Vagina (tissue), 2 donors: ENCODE results near the gene NOSTRIN. TPM values are rescaled to one million over a fixed set of nuclear protein-coding genes. Genes with fewer than 3 reads are reported as not detected.
"Not testable (repeated sequence)": the region's sequence is repeated elsewhere in the genome, so short reads cannot be mapped to it uniquely, and the experiment has no call there.

Source experiments
- DNase-seq, 2 donors: peaks; one replicate each; pipeline ENCODE4 v3.0.0-alpha.2; 2017; ENCODE audit errors: extremely low spot score in 2 of 2
- H3K27ac ChIP-seq: fragments of 200-600 bp; sonication (generic); one replicate; pipeline ENCODE4 v1.5.1; 2019
- H3K27me3 ChIP-seq: fragments of 200-600 bp; sonication (generic); one replicate; pipeline ENCODE4 v1.5.1; 2019
- H3K36me3 ChIP-seq, 2 donors: fragments of 200-600 bp; sonication (generic); one replicate each; pipeline ENCODE4 v1.5.1; 2017 to 2019
- H3K4me1 ChIP-seq: fragments of 200-600 bp; sonication (generic); one replicate; pipeline ENCODE4 v1.5.1; 2019
- H3K4me3 ChIP-seq, 2 donors: fragments of 200-600 bp; sonication (generic); 1 replicate in 1 of 2; 2 replicates in 1 of 2; pipeline ENCODE4 v1.5.1; 2016 to 2019
- H3K9me3 ChIP-seq: fragments of 200-600 bp; sonication (generic); one replicate; pipeline ENCODE4 v1.5.1; 2019
- CTCF ChIP-seq, 3 experiments: fragments of 450-650 bp in 2 of 3; fragments of 200-600 bp in 1 of 3; sonication (generic) in 1 of 3; IDR thresholded peaks; one replicate each; pipeline ENCODE4 v1.5.1; 2017 to 2019; ENCODE audit warnings: antibody characterized with exemption in 3 of 3, mild to moderate bottlenecking in 2 of 3, moderate library complexity in 2 of 3
- POLR2A ChIP-seq, 2 donors: fragments of 450-650 bp; IDR thresholded peaks; one replicate each; pipeline ENCODE4 v1.6.1; 2017; ENCODE audit warnings: antibody characterized with exemption in 2 of 2, mild to moderate bottlenecking in 2 of 2, moderate library complexity in 2 of 2
- POLR2AphosphoS5 ChIP-seq, 2 donors: sonication (generic); formaldehyde crosslinking; IDR thresholded peaks; one replicate each; pipeline ENCODE4 v1.9.0; 2017; ENCODE audit warnings: antibody characterized with exemption in 2 of 2, mild to moderate bottlenecking in 2 of 2, low read depth in 1 of 2; ENCODE audit not compliant: insufficient read depth in 1 of 2
- intact Hi-C: fragments of 100-400 bp; cut with DNase I; formaldehyde crosslinking; loops from one replicate; pipeline ENCODE4 v1.15.1; 2023
- total RNA-seq: library from RNA; depleted of rRNA; stranded (reverse); fragments of >200 nt; gene quantifications from one replicate; pipeline ENCODE4 v1.2.3, GENCODE V29; 2016

The NOSTRIN gene
- total RNA-seq, 1 donor from 2014 or later, result 30.0 TPM

- H3K36me3 ChIP-seq, result no peaks in the 10 kb centered on the region
- no peak for DNase-seq
- H3K27ac ChIP-seq, result no peak overlapping the region
- H3K9me3 ChIP-seq, result no peaks in the 10 kb centered on the region
- TF ChIP-seq POLR2AphosphoS5 (IDR thresholded peaks at IDR 0.05; ENCODE audit: insufficient read depth in 1 of 2, low read depth in 1 of 2) (no peak), CTCF (IDR thresholded peaks at IDR 0.05) (no peak), POLR2A (IDR thresholded peaks at IDR 0.05) (no peak)
- no peaks in the 10 kb centered on the region for H3K27me3 ChIP-seq
- intact Hi-C loops, result no loop called here
- H3K4me3 ChIP-seq, result no peak overlapping the region
- H3K4me1 ChIP-seq, result no peaks in the 10 kb centered on the region
Observed at GRCh38 chr2:168854651-168855050, 52.2 kb downstream of the NOSTRIN start.

- no peak overlapping the region for H3K27ac ChIP-seq
- no peaks in the 10 kb centered on the region for H3K4me1 ChIP-seq
- no peaks in the 10 kb centered on the region for H3K9me3 ChIP-seq
- H3K4me3 ChIP-seq, result no peak overlapping the region
- H3K27me3 ChIP-seq, result no peaks in the 10 kb centered on the region
- no peak for DNase-seq
- intact Hi-C loops, result no loop called here
- H3K36me3 ChIP-seq, result no peaks in the 10 kb centered on the region
- TF ChIP-seq CTCF (IDR thresholded peaks at IDR 0.05) (no peak), POLR2A (IDR thresholded peaks at IDR 0.05) (no peak), POLR2AphosphoS5 (IDR thresholded peaks at IDR 0.05; ENCODE audit: insufficient read depth in 1 of 2, low read depth in 1 of 2) (no peak)
Observed at GRCh38 chr2:168855601-168856000, 53.2 kb downstream of the NOSTRIN start.

- Histone ChIP-seq H3K4me3 (no peak overlapping the region), H3K9me3 (no peaks in the 10 kb centered on the region), H3K4me1 (no peaks in the 10 kb centered on the region), H3K27ac (no peak overlapping the region), H3K36me3 (no peaks in the 10 kb centered on the region), H3K27me3 (no peaks in the 10 kb centered on the region)
- TF ChIP-seq POLR2A (IDR thresholded peaks at IDR 0.05), result no peak
- no peak for TF ChIP-seq CTCF (IDR thresholded peaks at IDR 0.05)
- no peak for TF ChIP-seq POLR2AphosphoS5 (IDR thresholded peaks at IDR 0.05; ENCODE audit: insufficient read depth in 1 of 2, low read depth in 1 of 2)
- intact Hi-C loops, result no loop called here
- DNase-seq, result no peak
Observed at GRCh38 chr2:168858146-168858545, 55.7 kb downstream of the NOSTRIN start.

GRCh38 chr2:168867164-168867563 is 64.7 kb downstream of the NOSTRIN start:
- H3K4me1 ChIP-seq, H3K4me3 ChIP-seq, H3K27me3 ChIP-seq, intact Hi-C loops, DNase-seq, H3K27ac ChIP-seq, H3K9me3 ChIP-seq, H3K36me3 ChIP-seq: not testable (repeated sequence)

GRCh38 chr2:168870369-168870768 is 67.9 kb downstream of the NOSTRIN start:
- H3K9me3 ChIP-seq, H3K4me3 ChIP-seq, intact Hi-C loops: not testable (repeated sequence)

GRCh38 chr2:168870824-168871223 is 68.4 kb downstream of the NOSTRIN start:
- H3K36me3 ChIP-seq, H3K4me3 ChIP-seq, H3K4me1 ChIP-seq, DNase-seq, H3K27ac ChIP-seq, H3K9me3 ChIP-seq, H3K27me3 ChIP-seq, intact Hi-C loops: not testable (repeated sequence)

More at GRCh38 chr2:168870369-168870768, 67.9 kb downstream of the NOSTRIN start:
- H3K27ac ChIP-seq, H3K27me3 ChIP-seq, H3K4me1 ChIP-seq, DNase-seq, H3K36me3 ChIP-seq: not testable (repeated sequence)
